Calu3 (cell line): ENCODE measurements around the gene CAV1. TPM values are rescaled to one million over a fixed set of nuclear protein-coding genes. Genes with fewer than 3 reads are reported as not detected.

Source experiments
- BruUV-seq: library from RNA; stranded (reverse); fragments of 400-500 nt; replicated peaks from 2 replicates; lab custom pipeline; 2021; lab: Mats Ljungman, UMichigan
- CTCF ChIA-PET: fragments of 300-600 bp; sonication (Branson Sonifier 250); formaldehyde crosslinking; loops from one replicate; lab custom pipeline; 2022; ENCODE audit warnings: antibody characterized with exemption; lab: Charles Lee
- DNase-seq: peaks from one replicate; pipeline ENCODE4 v3.0.0; 2022
- H3K27ac Mint-ChIP-seq: one replicate; pipeline ENCODE4 v1.8.0; 2022; ENCODE audit warnings: mixed read lengths; ENCODE audit not compliant: unreplicated experiment
- H3K27me3 Mint-ChIP-seq: one replicate; pipeline ENCODE4 v1.8.0; 2022; ENCODE audit warnings: mixed read lengths; ENCODE audit not compliant: unreplicated experiment
- H3K36me3 Mint-ChIP-seq: one replicate; pipeline ENCODE4 v1.8.0; 2022; ENCODE audit warnings: mild to moderate bottlenecking, moderate library complexity, mixed read lengths; ENCODE audit not compliant: insufficient read depth, unreplicated experiment
- H3K4me1 Mint-ChIP-seq: one replicate; pipeline ENCODE4 v1.8.0; 2022; ENCODE audit warnings: mild to moderate bottlenecking, low read depth, mixed read lengths; ENCODE audit not compliant: unreplicated experiment
- H3K4me3 Mint-ChIP-seq: one replicate; pipeline ENCODE4 v1.8.0; 2022; ENCODE audit warnings: mild to moderate bottlenecking, low read depth, moderate library complexity, mixed read lengths; ENCODE audit not compliant: unreplicated experiment
- H3K9me3 Mint-ChIP-seq: one replicate; pipeline ENCODE4 v1.8.0; 2022; ENCODE audit warnings: low read depth, mixed read lengths; ENCODE audit not compliant: unreplicated experiment
- CTCF ChIP-seq: fragments of 200-600 bp; IDR thresholded peaks from one replicate; pipeline ENCODE4 v1.8.0; 2022; ENCODE audit warnings: antibody characterized with exemption; ENCODE audit not compliant: unreplicated experiment
- intact Hi-C: fragments of 100-400 bp; cut with micrococcal nuclease; formaldehyde crosslinking; loops from one replicate; pipeline ENCODE4 v1.10.0; 2022; ENCODE audit not compliant: unreplicated experiment
- total RNA-seq: library from RNA; stranded (reverse); gene quantifications from 2 replicates; pipeline ENCODE4 v1.2.3, GENCODE V29; 2022

The CAV1 gene
- total RNA-seq, 1 experiment from 2014 or later, result 15.9 TPM

GRCh38 chr7:116576350-116577319, 51.8 kb downstream of the CAV1 start:
- H3K4me3 Mint-ChIP-seq, result no peak overlapping the region
- peaks cover 56% of the 10 kb centered on the region for H3K4me1 Mint-ChIP-seq
- no TSS peak for BruUV-seq
- no peaks in the 10 kb centered on the region for H3K27me3 Mint-ChIP-seq
- H3K9me3 Mint-ChIP-seq, result no peaks in the 10 kb centered on the region
- TF ChIP-seq CTCF, result no peak
- H3K27ac Mint-ChIP-seq, result peak overlapping the region; percentile 36
- CTCF ChIA-PET, result interaction anchor here (1.1 kb wide), 1 partner anchor 13 kb away, joined by 5 read pairs; no protein-coding TSS in a partner anchor
- peak; percentile 52 for DNase-seq
- H3K36me3 Mint-ChIP-seq, result no peaks in the 10 kb centered on the region
- intact Hi-C loops, result no loop called here

- Mint-ChIP-seq H3K4me1 (peaks cover 48% of the 10 kb centered on the region), H3K27ac (peak overlapping the region; percentile 36), H3K4me3 (no peak overlapping the region), H3K27me3 (no peaks in the 10 kb centered on the region), H3K9me3 (no peaks in the 10 kb centered on the region), H3K36me3 (no peaks in the 10 kb centered on the region)
- CTCF ChIA-PET, result interaction anchor here (1.1 kb wide), 1 partner anchor 12 kb away, joined by 5 read pairs; no protein-coding TSS in a partner anchor
- no peak for DNase-seq
- no peak for TF ChIP-seq CTCF
- no TSS peak for BruUV-seq
- intact Hi-C loops, result no loop called here
Observed at GRCh38 chr7:116577320-116577871, 52.6 kb downstream of the CAV1 start.

- Mint-ChIP-seq H3K36me3 (no peaks in the 10 kb centered on the region), H3K4me1 (peaks cover 44% of the 10 kb centered on the region), H3K27me3 (no peaks in the 10 kb centered on the region), H3K9me3 (no peaks in the 10 kb centered on the region), H3K27ac (no peak overlapping the region), H3K4me3 (no peak overlapping the region)
- CTCF ChIA-PET, result no interaction called here
- intact Hi-C loops, result no loop called here
- no TSS peak for BruUV-seq
- no peak for TF ChIP-seq CTCF
- DNase-seq, result no peak
Observed at GRCh38 chr7:116578526-116578925, 53.7 kb downstream of the CAV1 start.

- no peaks in the 10 kb centered on the region for H3K9me3 Mint-ChIP-seq
- no peak for DNase-seq
- no peaks in the 10 kb centered on the region for H3K27me3 Mint-ChIP-seq
- intact Hi-C loops, result no loop called here
- CTCF ChIA-PET, result no interaction called here
- H3K27ac Mint-ChIP-seq, result peak overlapping the region; percentile 22
- H3K4me1 Mint-ChIP-seq, result peaks cover 37% of the 10 kb centered on the region
- no TSS peak for BruUV-seq
- no peaks in the 10 kb centered on the region for H3K36me3 Mint-ChIP-seq
- no peak for TF ChIP-seq CTCF
- H3K4me3 Mint-ChIP-seq, result no peak overlapping the region
Observed at GRCh38 chr7:116579322-116579721, 54.5 kb downstream of the CAV1 start.
